ENCODE measurements around the gene COPS7B. TPM values are rescaled to one million over a fixed set of nuclear protein-coding genes. Genes with fewer than 3 reads are reported as not detected.

The COPS7B gene
- total and polyA plus RNA-seq, 2 of the 8 experiments (the other 6 are each of a cell fraction or from before 2014, with no cell fraction given), result 62.2 to 72.1 TPM

- Histone ChIP-seq H3K14ac (ENCODE audit: insufficient read length) (no peak overlapping the region), H2AK5ac (ENCODE audit: low read depth, low read length) (no peak overlapping the region), H2AFZ (ENCODE audit: low read length) (no peak overlapping the region), H3K18ac (ENCODE audit: extremely low read depth, low read length) (no peak overlapping the region), H3K4me1 (replicated peaks in 1 of 4; ENCODE audit: control insufficient read depth in 3 of 4, insufficient read depth in 4 of 4, low read length in 3 of 4) (no peaks in the 10 kb centered on the region), H2BK5ac (ENCODE audit: low read depth, low read length) (no peak overlapping the region), H3K27ac (ENCODE audit: low read depth, low read length) (no peak overlapping the region), H3K56ac (replicated peaks; ENCODE audit: insufficient read length, low read depth, low read length) (no peak overlapping the region), H3K4me2 (ENCODE audit: insufficient read depth in 1 of 2, low read depth in 2 of 2, low read length in 2 of 2) (no peak overlapping the region), H4K8ac (ENCODE audit: extremely low read depth, insufficient read depth, low read length) (no peak overlapping the region), H3K23ac (ENCODE audit: insufficient read length) (no peak overlapping the region), H4K20me1 (replicated peaks in 1 of 2; ENCODE audit: control insufficient read depth in 1 of 2, insufficient read depth in 2 of 2, low read length in 2 of 2) (no peaks in the 10 kb centered on the region), H3K79me1 (ENCODE audit: low read depth, low read length) (no peaks in the 10 kb centered on the region), H2BK15ac (ENCODE audit: low read length) (no peak overlapping the region), H3K79me2 (ENCODE audit: control insufficient read depth in 1 of 2, insufficient read depth in 2 of 2, low read length in 2 of 2) (no peaks in the 10 kb centered on the region), H2BK120ac (replicated peaks; ENCODE audit: low read depth, low read length) (no peak overlapping the region), H4K91ac (replicated peaks; ENCODE audit: insufficient read length, low read length) (no peak overlapping the region), H3K27me3 (replicated peaks in 1 of 4; ENCODE audit: control insufficient read depth in 3 of 4, extremely low read depth in 1 of 4, insufficient read depth in 3 of 4, low read length in 3 of 4) (no peaks in the 10 kb centered on the region), H2BK20ac (ENCODE audit: low read length) (no peak overlapping the region), H3K9me3 (ENCODE audit: insufficient read depth in 2 of 2, low read depth in 1 of 2, low read length in 1 of 2) (peaks cover 5% of the 10 kb centered on the region in 2 experiments; a peak in 2 of 4 replicates), H2BK12ac (ENCODE audit: low read depth, low read length) (no peak overlapping the region), H4K5ac (ENCODE audit: insufficient read length, low read depth, low read length) (no peak overlapping the region), H3K23me2 (ENCODE audit: low read depth, low read length) (no peaks in the 10 kb centered on the region), H3K9ac (replicated peaks in 1 of 4; ENCODE audit: extremely low read depth in 1 of 4, low read depth in 3 of 4, low read length in 3 of 4) (no peak overlapping the region), H3K4me3 (ENCODE audit: extremely low read depth in 1 of 4, insufficient read depth in 2 of 4, low read depth in 3 of 4, low read length in 4 of 4) (no peak overlapping the region), H3K4ac (replicated peaks; ENCODE audit: insufficient read length, low read depth, low read length) (no peak overlapping the region), H3K36me3 (ENCODE audit: control insufficient read depth in 2 of 4, insufficient read depth in 4 of 4, low read length in 3 of 4) (0 out of 8 replicates have a peak, but pooled peaks cover 0 to 5% (median 0%) of the 10 kb centered on the region in 4 experiments)
- ChIA-PET CTCF (ENCODE audit: partially characterized antibody) (interaction anchor here (0.6 to 2.6 kb wide), 4 partner anchors 17 to 86 kb away, joined by 3 to 7 read pairs (median 4); no protein-coding TSS in a partner anchor), POLR2A (ENCODE audit: partially characterized antibody) (no interaction called here)
- no peak for FAIRE-seq
- DNase-seq (ENCODE audit: low read depth in 1 of 2, low spot score in 2 of 2), result no peak
- WGBS, 2 experiments (ENCODE audit: extremely low coverage in 1 of 2, insufficient coverage in 1 of 2, insufficient read length in 1 of 2, insufficient replicate concordance in 2 of 2, low coverage in 1 of 2, low lambda C conversion rate in 2 of 2, missing lambda C conversion rate in 1 of 2), result 86% methylated on average over 2 of the region's 2 CpGs; no CpG with 5 or more reads in 1 of the 2 experiments
- no peak for TF ChIP-seq SP1 (IDR thresholded peaks at IDR 0.05; ENCODE audit: low read depth, low read length)
- TF ChIP-seq CBX5 (IDR thresholded peaks at IDR 0.05; ENCODE audit: low read depth, low read length), result no peak
- TF ChIP-seq FOSL1 (IDR thresholded peaks at IDR 0.05; ENCODE audit: insufficient read depth, low read depth, low read length), result no peak
- TF ChIP-seq, protein P1, sequence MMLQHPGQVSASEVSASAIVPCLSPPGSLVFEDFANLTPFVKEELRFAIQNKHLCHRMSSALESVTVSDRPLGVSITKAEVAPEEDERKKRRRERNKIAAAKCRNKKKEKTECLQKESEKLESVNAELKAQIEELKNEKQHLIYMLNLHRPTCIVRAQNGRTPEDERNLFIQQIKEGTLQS (IDR thresholded peaks at IDR 0.05; ENCODE audit: insufficient read depth, low read depth, low read length), result no peak
- TF ChIP-seq JUND (IDR thresholded peaks at IDR 0.05; ENCODE audit: low read length), result no peak
- TF ChIP-seq USF2 (IDR thresholded peaks at IDR 0.05; ENCODE audit: low read length), result no peak
- no peak for TF ChIP-seq SRF (IDR thresholded peaks at IDR 0.05; ENCODE audit: low read depth, low read length)
- TF ChIP-seq BCL11A (IDR thresholded peaks at IDR 0.05; ENCODE audit: low read depth in 2 of 2, low read length in 2 of 2), result no peak
- no peak for TF ChIP-seq CHD2 (IDR thresholded peaks at IDR 0.05; ENCODE audit: low read length)
- TF ChIP-seq EP300 (IDR thresholded peaks at IDR 0.05; ENCODE audit: borderline replicate concordance in 1 of 2, low read depth in 2 of 2, low read length in 2 of 2), result no peak
- TF ChIP-seq RAD21 (IDR thresholded peaks at IDR 0.05 in 1 of 2, conservative IDR thresholded peaks at IDR 0.05 in 1 of 2; ENCODE audit: low read depth in 2 of 2, low read length in 2 of 2), result no peak
Measured at GRCh38 chr2:231819447-231820042, 33.3 kb downstream of the COPS7B start.

Data from H1 (cell line).